Esophagus squamous epithelium (tissue), 5 donors: ENCODE results near the gene HBD. TPM values are rescaled to one million over a fixed set of nuclear protein-coding genes. Genes with fewer than 3 reads are reported as not detected.

Experiments
- DNase-seq: peaks from one replicate; lab custom pipeline; 2025; lab: John Stamatoyannopoulos, UW
- H3K27ac ChIP-seq, 4 donors: fragments of 200-600 bp; sonication (generic); one replicate each; pipeline ENCODE4 v1.5.1; 2016 to 2019; ENCODE audit warnings: mild to moderate bottlenecking in 1 of 4
- H3K27me3 ChIP-seq, 4 donors: fragments of 200-600 bp; sonication (generic); 1 replicate in 3 of 4; 2 replicates in 1 of 4; pipeline versions ENCODE4 v1.5.1 to v1.6.0; 2017 to 2021; ENCODE audit warnings: antibody characterized with exemption in 1 of 4
- H3K36me3 ChIP-seq, 3 donors: fragments of 200-600 bp; sonication (generic); one replicate each; pipeline ENCODE4 v1.5.1; 2016 to 2019
- H3K4me1 ChIP-seq, 3 donors: fragments of 200-600 bp; sonication (generic); one replicate each; pipeline ENCODE4 v1.5.1; 2017 to 2019
- H3K4me3 ChIP-seq, 4 donors: fragments of 200-600 bp; sonication (generic); 1 replicate in 3 of 4; 2 replicates in 1 of 4; pipeline ENCODE4 v1.5.1; 2016 to 2019; ENCODE audit warnings: mild to moderate bottlenecking in 2 of 4, moderate library complexity in 1 of 4
- H3K9me3 ChIP-seq, 3 donors: fragments of 200-600 bp; sonication (generic); one replicate each; pipeline ENCODE4 v1.5.1; 2016 to 2019
- POLR2A ChIP-seq, 4 donors: fragments of 450-650 bp; IDR thresholded peaks; one replicate each; pipeline ENCODE4 v1.6.1; 2017; ENCODE audit warnings: antibody characterized with exemption in 4 of 4, mild to moderate bottlenecking in 4 of 4, moderate library complexity in 3 of 4
- WGBS, 2 donors: methylation state at CpG; one replicate each; pipeline ENCODE4 v1.1.5; 2018; 5-methylcytosine and 5-hydroxymethylcytosine counted together
- intact Hi-C: fragments of 100-400 bp; cut with DNase I; formaldehyde crosslinking; loops from one replicate; pipeline ENCODE4 v1.15.0; 2022
- total RNA-seq, 4 donors: library from RNA; depleted of rRNA; stranded (reverse); fragments of >200 nt; gene quantifications; one replicate each; pipeline ENCODE4 v1.1.0, GENCODE V29; 2016
- TF ChIP-seq, protein P1 (sequence below), 6 experiments: fragments of 450-650 bp in 4 of 6; fragments of 200-600 bp in 2 of 6; sonication (generic) in 2 of 6; IDR thresholded peaks; one replicate each; pipeline ENCODE4 v1.5.1; 2016 to 2019; ENCODE audit warnings: antibody characterized with exemption in 6 of 6, mild to moderate bottlenecking in 4 of 6, moderate library complexity in 4 of 6
- donor health status: DM: yes; HTN: yes; CAD: no.

Gene HBD
- total RNA-seq, 4 donors from 2014 or later: not detected

DNA sequence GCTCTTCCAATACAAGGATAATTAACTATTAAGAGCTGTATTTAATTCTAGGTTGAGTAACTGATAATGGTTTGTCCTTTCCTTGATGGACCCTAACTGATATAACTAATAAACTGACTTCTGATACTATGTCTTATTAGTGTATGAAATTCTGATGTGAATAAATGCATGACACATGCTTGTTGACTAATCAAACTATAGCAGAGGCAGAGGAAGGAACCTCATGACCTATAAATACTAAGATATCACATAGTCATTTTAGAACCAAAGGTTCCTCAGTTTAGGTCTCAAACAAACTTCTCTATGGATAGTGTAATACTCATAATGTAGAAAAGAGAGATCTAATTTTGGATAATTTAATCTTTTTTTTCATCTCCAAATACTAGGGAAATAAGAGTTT is 4.8 kb upstream of the HBD start:
- Histone ChIP-seq H3K27ac (no peak overlapping the region), H3K36me3 (no peaks in the 10 kb centered on the region), H3K27me3 (no peaks in the 10 kb centered on the region), H3K4me1 (no peaks in the 10 kb centered on the region), H3K9me3 (no peaks in the 10 kb centered on the region), H3K4me3 (no peak overlapping the region)
- intact Hi-C loops: no loop called here
- no peak for DNase-seq
- TF ChIP-seq, protein P1, sequence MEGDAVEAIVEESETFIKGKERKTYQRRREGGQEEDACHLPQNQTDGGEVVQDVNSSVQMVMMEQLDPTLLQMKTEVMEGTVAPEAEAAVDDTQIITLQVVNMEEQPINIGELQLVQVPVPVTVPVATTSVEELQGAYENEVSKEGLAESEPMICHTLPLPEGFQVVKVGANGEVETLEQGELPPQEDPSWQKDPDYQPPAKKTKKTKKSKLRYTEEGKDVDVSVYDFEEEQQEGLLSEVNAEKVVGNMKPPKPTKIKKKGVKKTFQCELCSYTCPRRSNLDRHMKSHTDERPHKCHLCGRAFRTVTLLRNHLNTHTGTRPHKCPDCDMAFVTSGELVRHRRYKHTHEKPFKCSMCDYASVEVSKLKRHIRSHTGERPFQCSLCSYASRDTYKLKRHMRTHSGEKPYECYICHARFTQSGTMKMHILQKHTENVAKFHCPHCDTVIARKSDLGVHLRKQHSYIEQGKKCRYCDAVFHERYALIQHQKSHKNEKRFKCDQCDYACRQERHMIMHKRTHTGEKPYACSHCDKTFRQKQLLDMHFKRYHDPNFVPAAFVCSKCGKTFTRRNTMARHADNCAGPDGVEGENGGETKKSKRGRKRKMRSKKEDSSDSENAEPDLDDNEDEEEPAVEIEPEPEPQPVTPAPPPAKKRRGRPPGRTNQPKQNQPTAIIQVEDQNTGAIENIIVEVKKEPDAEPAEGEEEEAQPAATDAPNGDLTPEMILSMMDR (IDR thresholded peaks at IDR 0.05): no peak
- no peak for TF ChIP-seq POLR2A (IDR thresholded peaks at IDR 0.05)

DNA sequence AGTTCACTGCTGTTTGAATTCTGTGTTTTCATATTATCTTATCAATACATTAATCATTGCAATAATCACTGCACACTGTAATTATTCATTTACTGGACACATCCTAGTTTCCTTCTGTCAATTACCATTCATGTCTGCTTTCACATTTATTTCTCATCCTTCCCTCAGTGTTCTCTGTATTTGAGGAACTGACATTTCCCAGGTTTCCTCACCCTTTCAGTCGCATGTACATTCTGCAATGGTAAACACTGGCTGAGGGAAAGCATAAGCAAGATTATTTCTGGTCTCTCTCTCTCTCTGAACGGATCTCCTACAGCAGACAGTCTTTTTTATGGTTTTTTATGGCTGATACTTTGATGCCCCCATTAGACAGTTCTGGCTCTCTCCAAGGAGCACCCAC is 4.2 kb upstream of the HBD start:
- no peaks in the 10 kb centered on the region for H3K36me3 ChIP-seq
- intact Hi-C loops: no loop called here
- H3K4me1 ChIP-seq: no peaks in the 10 kb centered on the region
- no peak overlapping the region for H3K4me3 ChIP-seq
- TF ChIP-seq, protein P1 (IDR thresholded peaks at IDR 0.05): no peak
- TF ChIP-seq POLR2A (IDR thresholded peaks at IDR 0.05): no peak
- WGBS, 2 donors: 34 to 58% methylated on average over 2 of the region's 2 CpGs
- no peak overlapping the region for H3K27ac ChIP-seq
- DNase-seq: no peak
- no peaks in the 10 kb centered on the region for H3K9me3 ChIP-seq
- H3K27me3 ChIP-seq: no peaks in the 10 kb centered on the region

DNA sequence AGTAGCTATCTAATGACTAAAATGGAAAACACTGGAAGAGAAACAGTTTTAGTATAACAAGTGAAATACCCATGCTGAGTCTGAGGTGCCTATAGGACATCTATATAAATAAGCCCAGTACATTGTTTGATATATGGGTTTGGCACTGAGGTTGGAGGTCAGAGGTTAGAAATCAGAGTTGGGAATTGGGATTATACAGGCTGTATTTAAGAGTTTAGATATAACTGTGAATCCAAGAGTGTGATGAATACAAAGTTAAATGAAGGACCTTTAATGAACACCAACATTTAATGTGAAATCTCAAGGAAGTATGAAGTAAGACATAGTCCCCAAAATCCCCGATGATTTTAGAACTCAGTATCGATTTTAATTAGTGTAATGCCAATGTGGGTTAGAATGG is 3.1 kb upstream of the HBD start:
- H3K4me1 ChIP-seq: no peaks in the 10 kb centered on the region
- WGBS, 2 donors: 87 to 95% methylated on average over 2 of the region's 2 CpGs
- no peak for DNase-seq
- no peak overlapping the region for H3K4me3 ChIP-seq
- TF ChIP-seq, protein P1 (IDR thresholded peaks at IDR 0.05): no peak
- no peak for TF ChIP-seq POLR2A (IDR thresholded peaks at IDR 0.05)
- intact Hi-C loops: no loop called here
- no peaks in the 10 kb centered on the region for H3K27me3 ChIP-seq
- no peaks in the 10 kb centered on the region for H3K36me3 ChIP-seq
- no peaks in the 10 kb centered on the region for H3K9me3 ChIP-seq
- H3K27ac ChIP-seq: no peak overlapping the region

DNA sequence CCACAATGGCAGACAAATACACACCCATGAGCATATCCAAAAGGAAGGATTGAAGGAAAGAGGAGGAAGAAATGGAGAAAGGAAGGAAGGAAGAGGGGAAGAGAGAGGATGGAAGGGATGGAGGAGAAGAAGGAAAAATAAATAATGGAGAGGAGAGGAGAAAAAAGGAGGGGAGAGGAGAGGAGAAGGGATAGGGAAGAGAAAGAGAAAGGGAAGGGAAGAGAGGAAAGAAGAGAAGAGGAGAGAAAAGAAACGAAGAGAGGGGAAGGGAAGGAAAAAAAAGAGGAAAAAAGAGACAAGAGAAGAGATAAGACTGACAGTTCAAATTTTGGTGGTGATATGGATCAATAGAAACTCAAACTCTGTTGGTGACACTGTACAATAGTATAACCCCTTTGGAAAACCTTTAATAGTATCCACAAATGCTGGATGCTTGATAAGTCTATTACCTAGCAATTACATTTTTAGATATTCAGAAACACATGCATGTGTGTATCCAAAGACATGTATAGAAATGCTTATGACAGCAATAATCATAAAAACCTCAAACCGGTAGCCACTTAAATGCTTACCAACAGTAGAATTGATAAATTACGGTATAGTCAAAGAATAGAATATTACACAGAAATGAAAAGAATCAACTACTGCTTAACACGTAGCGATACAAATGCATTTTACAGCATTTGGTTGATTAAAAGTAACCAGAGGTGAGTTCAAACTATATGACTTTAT is 1.2 kb upstream of the HBD start:
- Histone ChIP-seq H3K27ac (no peak overlapping the region), H3K27me3 (no peaks in the 10 kb centered on the region), H3K4me1 (no peaks in the 10 kb centered on the region), H3K9me3 (no peaks in the 10 kb centered on the region), H3K36me3 (no peaks in the 10 kb centered on the region), H3K4me3 (no peak overlapping the region)
- no peak for DNase-seq
- no peak for TF ChIP-seq POLR2A (IDR thresholded peaks at IDR 0.05)
- TF ChIP-seq, protein P1 (IDR thresholded peaks at IDR 0.05): no peak
- 74 to 79% methylated on average over 5 of the region's 5 CpGs for WGBS, 2 donors
- intact Hi-C loops: no loop called here

DNA sequence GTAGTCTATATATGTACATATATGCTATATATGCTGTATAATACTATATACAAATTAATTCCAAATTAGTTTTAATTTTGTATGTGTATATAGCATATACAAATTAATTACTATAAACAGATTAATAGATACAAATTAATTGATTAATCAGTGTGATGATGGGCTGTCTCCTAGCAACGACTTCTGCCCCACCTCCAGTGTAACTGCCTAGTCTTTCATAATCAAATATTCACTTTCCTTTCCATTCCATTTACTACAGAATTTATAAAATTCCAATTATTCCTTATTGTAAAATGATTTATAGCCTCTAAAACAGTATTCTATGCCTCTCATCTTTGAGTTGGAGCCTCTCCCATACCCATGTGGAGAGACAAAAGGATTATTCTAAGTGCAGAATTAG is 976 bp downstream of the HBD start:
- no peak overlapping the region for H3K27ac ChIP-seq
- DNase-seq: no peak
- H3K27me3 ChIP-seq: no peaks in the 10 kb centered on the region
- no peaks in the 10 kb centered on the region for H3K4me1 ChIP-seq
- 46 to 63% methylated on average over 1 of the region's 1 CpG for WGBS, 2 donors
- H3K9me3 ChIP-seq: no peaks in the 10 kb centered on the region
- H3K36me3 ChIP-seq: no peaks in the 10 kb centered on the region
- intact Hi-C loops: no loop called here
- TF ChIP-seq, protein P1 (IDR thresholded peaks at IDR 0.05): no peak
- no peak for TF ChIP-seq POLR2A (IDR thresholded peaks at IDR 0.05)
- no peak overlapping the region for H3K4me3 ChIP-seq
